ENCODE data around the gene COPG1.
"Not testable (repeated sequence)": the region's sequence is repeated elsewhere in the genome, so short reads cannot be mapped to it uniquely, and the experiment has no call there.

Gene COPG1

GRCh38 chr3:129256270-129256669 is 6.9 kb downstream of the COPG1 start:
- Mint-ChIP-seq H3K9me3 (no peaks in the 10 kb centered on the region), H3K36me3 (ENCODE audit: low read depth) (peaks cover 63% of the 10 kb centered on the region), H3K4me1 (ENCODE audit: low read depth) (peaks cover 10% of the 10 kb centered on the region), H3K27ac (no peak overlapping the region), H3K27me3 (ENCODE audit: low read depth) (no peaks in the 10 kb centered on the region), H3K4me3 (no peak overlapping the region)

DNA sequence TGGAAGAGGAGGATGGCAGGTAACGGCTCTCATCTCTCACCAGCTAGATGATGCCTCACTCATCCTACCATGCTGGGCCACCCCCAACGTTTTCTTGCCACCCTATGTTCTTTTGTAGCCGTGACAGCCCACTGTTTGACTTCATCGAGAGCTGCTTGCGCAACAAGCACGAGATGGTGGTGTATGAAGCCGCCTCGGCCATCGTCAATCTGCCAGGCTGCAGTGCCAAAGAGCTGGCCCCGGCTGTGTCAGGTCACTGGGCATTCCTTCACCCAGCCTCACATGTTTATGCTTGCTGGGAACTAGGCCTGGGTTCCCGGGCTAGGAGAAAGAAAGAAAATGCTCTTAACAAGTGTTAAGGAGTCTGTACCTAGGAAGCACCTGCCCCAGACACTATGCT is 8.2 kb downstream of the COPG1 start:
- peaks cover 12% of the 10 kb centered on the region for H3K4me1 Mint-ChIP-seq (ENCODE audit: low read depth)
- no peaks in the 10 kb centered on the region for H3K27me3 Mint-ChIP-seq (ENCODE audit: low read depth)
- H3K9me3 Mint-ChIP-seq = no peaks in the 10 kb centered on the region
- H3K36me3 Mint-ChIP-seq (ENCODE audit: low read depth) = peaks cover 59% of the 10 kb centered on the region
- H3K27ac Mint-ChIP-seq = no peak overlapping the region
- H3K4me3 Mint-ChIP-seq = no peak overlapping the region

GRCh38 chr3:129259612-129260477 is 10.4 kb downstream of the COPG1 start:
- peaks cover 58% of the 10 kb centered on the region for H3K36me3 Mint-ChIP-seq (ENCODE audit: low read depth)
- no peaks in the 10 kb centered on the region for H3K27me3 Mint-ChIP-seq (ENCODE audit: low read depth)
- H3K4me1 Mint-ChIP-seq (ENCODE audit: low read depth) = peaks cover 5% of the 10 kb centered on the region
- no peak overlapping the region for H3K27ac Mint-ChIP-seq
- H3K4me3 Mint-ChIP-seq = no peak overlapping the region
- H3K9me3 Mint-ChIP-seq = no peaks in the 10 kb centered on the region

GRCh38 chr3:129260606-129261005 is 11.2 kb downstream of the COPG1 start:
- no peaks in the 10 kb centered on the region for H3K9me3 Mint-ChIP-seq
- H3K27ac Mint-ChIP-seq = no peak overlapping the region
- H3K27me3 Mint-ChIP-seq (ENCODE audit: low read depth) = no peaks in the 10 kb centered on the region
- peaks cover 4% of the 10 kb centered on the region for H3K4me1 Mint-ChIP-seq (ENCODE audit: low read depth)
- H3K4me3 Mint-ChIP-seq = no peak overlapping the region
- H3K36me3 Mint-ChIP-seq (ENCODE audit: low read depth) = peaks cover 57% of the 10 kb centered on the region

DNA sequence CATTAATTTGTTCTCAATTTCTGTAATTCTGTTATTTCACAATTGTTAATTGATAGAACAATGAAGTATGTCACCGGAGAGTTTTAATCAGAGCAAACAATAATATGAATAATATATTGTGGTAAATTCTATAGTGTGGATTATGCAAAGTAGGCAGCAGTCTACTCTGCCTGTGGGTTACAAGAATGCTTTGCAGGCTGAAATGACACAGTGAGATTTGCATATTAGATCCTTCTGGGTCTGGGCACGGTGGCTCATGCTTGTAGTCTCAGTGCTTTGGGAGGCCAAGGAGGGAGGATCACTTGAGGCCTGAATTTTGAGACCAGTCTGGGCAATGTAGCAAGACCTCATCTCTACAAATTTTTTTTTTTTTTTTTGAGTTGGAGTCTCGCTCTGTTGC is 12.5 kb downstream of the COPG1 start:
- H3K27ac Mint-ChIP-seq = no peak overlapping the region

DNA sequence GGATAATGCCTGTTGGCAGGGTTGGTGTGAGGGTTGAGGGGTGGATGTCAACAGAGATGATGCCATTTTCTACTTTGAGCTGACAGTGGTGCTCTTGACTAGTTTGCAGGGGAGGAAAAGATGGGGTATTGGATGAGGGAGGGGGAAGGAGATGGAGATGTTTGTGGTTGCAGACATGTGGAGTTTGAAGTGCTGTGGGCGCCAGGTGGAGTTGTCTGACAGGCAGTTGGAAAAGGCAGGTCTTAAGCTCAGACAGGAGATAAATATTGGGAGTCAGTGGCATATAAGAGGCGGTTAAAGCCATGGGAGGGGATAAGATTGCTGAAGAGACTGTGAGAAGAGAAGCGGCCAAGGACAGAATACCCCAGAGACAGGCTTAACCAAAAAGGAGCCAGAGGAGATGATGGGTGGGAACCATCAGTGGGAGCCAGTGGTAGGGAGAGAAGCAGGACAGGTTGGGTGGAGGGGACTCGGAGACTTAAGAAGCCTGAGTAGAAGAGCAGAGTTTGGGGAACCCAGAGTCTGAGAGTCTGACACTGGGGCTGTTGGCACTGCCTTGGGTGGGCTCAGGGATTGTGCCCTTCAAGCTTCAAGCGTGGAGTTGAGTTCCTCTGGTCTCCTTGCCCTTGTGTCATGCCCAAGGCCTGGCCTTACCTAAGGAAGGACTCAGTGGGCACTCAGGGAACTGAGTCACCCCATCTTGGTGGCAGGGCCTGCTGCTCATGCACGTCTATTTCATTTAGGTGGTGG is 13.9 kb downstream of the COPG1 start:
- Mint-ChIP-seq H3K4me3 (no peak overlapping the region), H3K9me3 (no peaks in the 10 kb centered on the region), H3K36me3 (ENCODE audit: low read depth) (peaks cover 51% of the 10 kb centered on the region), H3K27ac (peak overlapping the region; percentile 3), H3K4me1 (ENCODE audit: low read depth) (peaks cover 2% of the 10 kb centered on the region), H3K27me3 (ENCODE audit: low read depth) (no peaks in the 10 kb centered on the region)

More for the DNA sequence above, 12.5 kb downstream of the COPG1 start:
- peaks cover 4% of the 10 kb centered on the region for H3K4me1 Mint-ChIP-seq (ENCODE audit: low read depth)
- H3K9me3 Mint-ChIP-seq = no peaks in the 10 kb centered on the region
- H3K4me3 Mint-ChIP-seq = no peak overlapping the region
- no peaks in the 10 kb centered on the region for H3K27me3 Mint-ChIP-seq (ENCODE audit: low read depth)
- peaks cover 54% of the 10 kb centered on the region for H3K36me3 Mint-ChIP-seq (ENCODE audit: low read depth)

GRCh38 chr3:129264994-129265393 is 15.6 kb downstream of the COPG1 start:
- not testable (repeated sequence) for H3K4me1 Mint-ChIP-seq (ENCODE audit: low read depth); H3K27me3 Mint-ChIP-seq (ENCODE audit: low read depth); H3K4me3 Mint-ChIP-seq; H3K9me3 Mint-ChIP-seq; H3K27ac Mint-ChIP-seq
- peaks cover 55% of the 10 kb centered on the region for H3K36me3 Mint-ChIP-seq (ENCODE audit: low read depth)

DNA sequence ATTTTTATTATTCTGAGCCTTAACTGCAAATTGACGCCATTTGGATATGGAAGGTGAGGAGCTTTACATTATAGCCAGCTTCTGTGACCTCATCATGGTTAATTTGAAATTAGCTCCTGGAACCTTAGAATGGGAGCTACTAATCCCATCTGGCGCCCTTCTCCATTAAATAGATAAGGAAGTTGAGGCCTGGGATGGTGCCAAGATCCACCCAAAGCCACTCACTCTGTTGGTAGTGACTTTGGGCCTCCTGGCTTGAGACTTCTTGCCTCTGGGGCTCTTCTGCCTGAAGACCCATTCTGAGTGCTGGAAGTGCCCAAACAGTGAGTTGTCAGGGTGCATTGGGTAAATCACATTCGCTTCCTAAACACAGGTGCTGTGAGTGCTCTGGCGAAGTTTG is 17.2 kb downstream of the COPG1 start:
- peaks cover 1% of the 10 kb centered on the region for H3K4me1 Mint-ChIP-seq (ENCODE audit: low read depth)
- peaks cover 63% of the 10 kb centered on the region for H3K36me3 Mint-ChIP-seq (ENCODE audit: low read depth)
- no peaks in the 10 kb centered on the region for H3K27me3 Mint-ChIP-seq (ENCODE audit: low read depth)
- H3K27ac Mint-ChIP-seq = no peak overlapping the region
- H3K9me3 Mint-ChIP-seq = no peaks in the 10 kb centered on the region
- H3K4me3 Mint-ChIP-seq = no peak overlapping the region

DNA sequence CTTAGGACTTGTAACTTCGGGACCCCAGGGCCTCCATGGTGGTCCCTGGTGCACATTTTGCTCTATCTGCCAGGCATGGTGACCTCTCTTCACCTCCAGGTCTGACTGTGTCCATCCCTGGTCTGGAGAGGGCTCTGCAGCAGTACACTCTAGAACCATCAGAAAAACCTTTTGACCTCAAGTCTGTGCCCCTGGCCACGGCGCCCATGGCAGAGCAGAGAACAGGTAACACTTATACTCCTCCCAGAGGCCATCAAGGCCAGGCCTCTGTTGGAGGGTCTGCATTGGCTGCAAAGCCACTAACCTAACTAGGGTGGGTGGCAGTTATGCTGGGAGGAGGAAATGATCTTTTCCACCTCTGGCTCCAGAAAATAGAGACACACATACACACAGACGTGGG is 19.0 kb downstream of the COPG1 start:
- Mint-ChIP-seq H3K36me3 (ENCODE audit: low read depth) (peaks cover 69% of the 10 kb centered on the region), H3K27ac (no peak overlapping the region), H3K4me1 (ENCODE audit: low read depth) (no peaks in the 10 kb centered on the region), H3K4me3 (no peak overlapping the region), H3K27me3 (ENCODE audit: low read depth) (no peaks in the 10 kb centered on the region), H3K9me3 (no peaks in the 10 kb centered on the region)

- H3K27me3 Mint-ChIP-seq (ENCODE audit: low read depth) = no peaks in the 10 kb centered on the region
- H3K36me3 Mint-ChIP-seq (ENCODE audit: low read depth) = peaks cover 74% of the 10 kb centered on the region
- H3K9me3 Mint-ChIP-seq = no peaks in the 10 kb centered on the region
- H3K4me3 Mint-ChIP-seq = no peak overlapping the region
- H3K27ac Mint-ChIP-seq = no peak overlapping the region
- peaks cover 8% of the 10 kb centered on the region for H3K4me1 Mint-ChIP-seq (ENCODE audit: low read depth)
These were observed 22.3 kb downstream of the COPG1 start for GRCh38 chr3:129271674-129272073.

- Mint-ChIP-seq H3K9me3 (no peaks in the 10 kb centered on the region), H3K4me1 (ENCODE audit: low read depth) (peaks cover 30% of the 10 kb centered on the region), H3K27me3 (ENCODE audit: low read depth) (no peaks in the 10 kb centered on the region), H3K27ac (no peak overlapping the region), H3K36me3 (ENCODE audit: low read depth) (peaks cover 65% of the 10 kb centered on the region), H3K4me3 (no peak overlapping the region)
These were observed 27.0 kb downstream of the COPG1 start for GRCh38 chr3:129276385-129276784.

DNA sequence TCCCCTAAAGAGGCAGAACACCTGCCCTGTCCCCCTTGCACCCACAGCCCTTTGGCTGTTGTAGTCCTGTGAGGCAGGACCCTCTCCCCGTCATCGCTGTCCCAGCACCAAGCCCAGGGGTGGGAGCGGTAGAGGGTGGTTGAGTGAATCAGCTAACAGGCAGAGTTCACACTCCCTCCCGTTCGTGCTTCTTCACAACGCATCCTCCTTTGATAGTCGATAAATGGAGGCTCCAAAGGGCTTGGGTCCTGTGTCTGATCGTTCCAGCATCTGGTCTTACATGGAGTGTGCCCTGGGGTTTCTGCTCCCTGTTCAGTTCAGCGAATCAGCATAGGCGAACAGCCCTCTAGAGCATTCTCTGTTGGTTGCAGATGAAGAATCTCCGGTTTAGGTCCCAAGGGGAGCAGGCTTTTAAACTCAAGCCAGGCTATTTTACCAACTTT is 28.4 kb downstream of the COPG1 start:
- no peaks in the 10 kb centered on the region for H3K27me3 Mint-ChIP-seq (ENCODE audit: low read depth)
- peak overlapping the region; percentile 87 for H3K27ac Mint-ChIP-seq
- peaks cover 54% of the 10 kb centered on the region for H3K36me3 Mint-ChIP-seq (ENCODE audit: low read depth)
- H3K9me3 Mint-ChIP-seq = no peaks in the 10 kb centered on the region
- H3K4me3 Mint-ChIP-seq = peak overlapping the region; percentile 89
- peaks cover 42% of the 10 kb centered on the region for H3K4me1 Mint-ChIP-seq (ENCODE audit: low read depth)

- peak within 1 kb of the TSS; percentile 94 for H3K27ac Mint-ChIP-seq
- peaks cover 53% of the 10 kb centered on the region for H3K36me3 Mint-ChIP-seq (ENCODE audit: low read depth)
- no peaks in the 10 kb centered on the region for H3K9me3 Mint-ChIP-seq
- peaks cover 44% of the 10 kb centered on the region for H3K4me1 Mint-ChIP-seq (ENCODE audit: low read depth)
- no peaks in the 10 kb centered on the region for H3K27me3 Mint-ChIP-seq (ENCODE audit: low read depth)
- peak within 1 kb of the TSS; percentile 97 for H3K4me3 Mint-ChIP-seq
These were observed 29.1 kb downstream of the COPG1 start, which contains the start of gene HMCES for GRCh38 chr3:129278439-129278965. TSS of gene HMCES (plus strand) at chr3:129278870. CDS start at chr3:129279733, 863 bp downstream.

GRCh38 chr3:129278966-129279906 is 29.8 kb downstream of the COPG1 start:
- Mint-ChIP-seq H3K27ac (peak overlapping the region; percentile 94), H3K4me1 (ENCODE audit: low read depth) (peaks cover 44% of the 10 kb centered on the region), H3K36me3 (ENCODE audit: low read depth) (peaks cover 50% of the 10 kb centered on the region), H3K9me3 (no peaks in the 10 kb centered on the region), H3K27me3 (ENCODE audit: low read depth) (no peaks in the 10 kb centered on the region), H3K4me3 (peak overlapping the region; percentile 97)

All from T-helper 1 cell treated with Interleukin-12 subunit alpha and Interleukin-12 subunit beta and Interleukin-4 antibody, amounts not matched to agents 30 μg/mL and 1 μg/mL, for 36 hours (primary cell).